Type B pancreatic cell (in vitro differentiated cells): Measurements from ENCODE around the gene CDC42EP3. TPM values are rescaled to one million over a fixed set of nuclear protein-coding genes. Genes with fewer than 3 reads are reported as not detected.

ENCODE experiments used
- DNase-seq: peaks from one replicate; pipeline ENCODE4 v3.0.0; 2021; ENCODE audit warnings: mixed read lengths; ENCODE audit not compliant: unreplicated experiment; ENCODE audit errors: extremely low spot score
- H3K27ac Mint-ChIP-seq: 2 replicates; pipeline ENCODE4 v1.8.0; 2021; ENCODE audit warnings: mild to moderate bottlenecking, mixed read lengths
- H3K27me3 Mint-ChIP-seq: 2 replicates; pipeline ENCODE4 v1.8.0; 2021; ENCODE audit warnings: mixed read lengths
- H3K36me3 Mint-ChIP-seq: 2 replicates; pipeline ENCODE4 v1.8.0; 2021; ENCODE audit warnings: mixed read lengths
- H3K4me1 Mint-ChIP-seq: one replicate; pipeline ENCODE4 v1.8.0; 2021; ENCODE audit warnings: mixed read lengths; ENCODE audit not compliant: unreplicated experiment
- H3K4me3 Mint-ChIP-seq: 2 replicates; pipeline ENCODE4 v1.8.0; 2021; ENCODE audit warnings: mild to moderate bottlenecking, mixed read lengths
- H3K9me3 Mint-ChIP-seq: 2 replicates; pipeline ENCODE4 v1.8.0; 2021; ENCODE audit warnings: mixed read lengths
- CTCF ChIP-seq: fragments of 200-600 bp; sonication (generic); conservative IDR thresholded peaks from 2 replicates; pipeline ENCODE4 v1.5.0; 2021; ENCODE audit warnings: antibody characterized with exemption, mild to moderate bottlenecking
- total RNA-seq: library from RNA; stranded (reverse); gene quantifications from 2 replicates; pipeline ENCODE4 v1.2.1, GENCODE V29; 2021; ENCODE audit warnings: low replicate concordance

Gene CDC42EP3
- total RNA-seq, 1 donor from 2014 or later = 43.7 TPM

- no peaks in the 10 kb centered on the region for H3K9me3 Mint-ChIP-seq
- peaks cover 29% of the 10 kb centered on the region for H3K36me3 Mint-ChIP-seq
- H3K27me3 Mint-ChIP-seq = peaks cover 4% of the 10 kb centered on the region
- no peak overlapping the region for H3K4me3 Mint-ChIP-seq
- peaks cover 28% of the 10 kb centered on the region for H3K4me1 Mint-ChIP-seq
- no peak for TF ChIP-seq CTCF
- no peak overlapping the region for H3K27ac Mint-ChIP-seq
- no peak for DNase-seq
Observed at GRCh38 chr2:37639631-37640030, 31.8 kb downstream of the CDC42EP3 start.

GRCh38 chr2:37638973-37639372, 32.5 kb downstream of the CDC42EP3 start:
- DNase-seq = no peak
- Mint-ChIP-seq H3K4me1 (peaks cover 28% of the 10 kb centered on the region), H3K36me3 (peaks cover 24% of the 10 kb centered on the region), H3K4me3 (no peak overlapping the region), H3K9me3 (no peaks in the 10 kb centered on the region), H3K27ac (no peak overlapping the region), H3K27me3 (peaks cover 6% of the 10 kb centered on the region)
- no peak for TF ChIP-seq CTCF

GRCh38 chr2:37637985-37638384, 33.5 kb downstream of the CDC42EP3 start:
- no peak for TF ChIP-seq CTCF
- Mint-ChIP-seq H3K36me3 (peaks cover 15% of the 10 kb centered on the region), H3K9me3 (no peaks in the 10 kb centered on the region)

GRCh38 chr2:37637190-37637860, 34.1 kb downstream of the CDC42EP3 start:
- Mint-ChIP-seq H3K27ac (peak overlapping the region; percentile 44), H3K27me3 (peaks cover 6% of the 10 kb centered on the region), H3K36me3 (peaks cover 11% of the 10 kb centered on the region), H3K9me3 (no peaks in the 10 kb centered on the region), H3K4me3 (no peak overlapping the region), H3K4me1 (peaks cover 18% of the 10 kb centered on the region)
- no peak for TF ChIP-seq CTCF
- DNase-seq = no peak

More at GRCh38 chr2:37637985-37638384, 33.5 kb downstream of the CDC42EP3 start:
- Mint-ChIP-seq H3K4me3 (no peak overlapping the region), H3K4me1 (peaks cover 21% of the 10 kb centered on the region), H3K27ac (peak overlapping the region; percentile 44), H3K27me3 (peaks cover 6% of the 10 kb centered on the region)
- DNase-seq = no peak

GRCh38 chr2:37636381-37637066, 34.9 kb downstream of the CDC42EP3 start:
- no peak for TF ChIP-seq CTCF
- H3K9me3 Mint-ChIP-seq = no peaks in the 10 kb centered on the region
- H3K4me1 Mint-ChIP-seq = peaks cover 14% of the 10 kb centered on the region
- DNase-seq = no peak
- H3K36me3 Mint-ChIP-seq = peaks cover 6% of the 10 kb centered on the region
- peaks cover 6% of the 10 kb centered on the region for H3K27me3 Mint-ChIP-seq
- no peak overlapping the region for H3K4me3 Mint-ChIP-seq
- no peak overlapping the region for H3K27ac Mint-ChIP-seq
